ENCODE results near the gene ABTB2. TPM values are rescaled to one million over a fixed set of nuclear protein-coding genes. Genes with fewer than 3 reads are reported as not detected.

ABTB2 gene
- total and polyA plus RNA-seq, 2 experiments from 2014 or later = 12.4 to 14.3 TPM

DNA sequence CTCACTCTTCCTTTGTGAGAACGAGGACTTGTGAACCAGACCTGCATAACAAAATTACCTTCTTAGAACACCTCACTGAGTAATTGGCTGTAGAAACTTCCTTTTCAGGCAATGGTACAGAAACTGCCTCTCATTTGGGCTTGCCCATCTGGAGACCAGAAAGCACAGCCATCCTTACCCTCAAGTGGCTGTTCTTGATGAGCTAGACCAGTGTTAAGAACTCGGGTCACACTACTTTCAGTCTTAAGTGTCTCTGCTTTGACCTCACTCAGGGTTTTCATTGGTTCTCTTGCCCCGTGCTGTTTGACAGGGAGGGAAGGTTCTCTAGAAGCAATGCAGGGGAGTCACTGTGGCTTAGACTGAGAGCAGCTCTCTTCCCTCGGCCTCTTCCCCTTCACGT lies 223.0 kb downstream of the ABTB2 start:
- 96% methylated on average over 5 of the region's 5 CpGs for WGBS (ENCODE audit: low lambda C conversion rate, missing lambda C conversion rate)
- H3K79me2 ChIP-seq = no peaks in the 10 kb centered on the region
- TF ChIP-seq CTCF (IDR thresholded peaks at IDR 0.05; ENCODE audit: poor library complexity) (no peak), EZH2phosphoT487 (IDR thresholded peaks at IDR 0.05; ENCODE audit: low read depth, severe bottlenecking, unreplicated experiment) (no peak), EZH2 (IDR thresholded peaks at IDR 0.05; ENCODE audit: borderline replicate concordance) (no peak)
- H3K4me2 ChIP-seq = no peak overlapping the region
- no peaks in the 10 kb centered on the region for H3K27me3 ChIP-seq
- no peaks in the 10 kb centered on the region for H3K9me3 ChIP-seq (ENCODE audit: low read depth)
- H3K36me3 ChIP-seq (replicated peaks; ENCODE audit: insufficient read depth, low read depth) = no peaks in the 10 kb centered on the region
- H3K4me1 ChIP-seq (ENCODE audit: insufficient read depth) = no peaks in the 10 kb centered on the region
- no peaks in the 10 kb centered on the region for H4K20me1 ChIP-seq (ENCODE audit: insufficient read depth, poor library complexity, severe bottlenecking)
- H3K27ac ChIP-seq = no peak overlapping the region
- H2AFZ ChIP-seq = no peak overlapping the region
- no peak for DNase-seq (ENCODE audit: low spot score)
- no peak overlapping the region for H3K4me3 ChIP-seq
- no peaks in the 10 kb centered on the region for H3K9me2 ChIP-seq (replicated peaks; ENCODE audit: insufficient read depth)

GRCh38 chr11:34132261-34132965 lies 225.4 kb downstream of the ABTB2 start:
- Histone ChIP-seq H3K9me2 (replicated peaks; ENCODE audit: insufficient read depth) (no peaks in the 10 kb centered on the region), H3K27ac (no peak overlapping the region), H3K4me2 (no peak overlapping the region), H3K79me2 (no peaks in the 10 kb centered on the region), H3K27me3 (no peaks in the 10 kb centered on the region), H2AFZ (no peak overlapping the region), H3K4me3 (no peak overlapping the region), H3K9me3 (ENCODE audit: low read depth) (no peaks in the 10 kb centered on the region), H3K36me3 (replicated peaks; ENCODE audit: insufficient read depth, low read depth) (peaks cover 6% of the 10 kb centered on the region), H4K20me1 (ENCODE audit: insufficient read depth, poor library complexity, severe bottlenecking) (no peaks in the 10 kb centered on the region), H3K4me1 (ENCODE audit: insufficient read depth) (no peaks in the 10 kb centered on the region)
- TF ChIP-seq CTCF (IDR thresholded peaks at IDR 0.05; ENCODE audit: poor library complexity) (no peak), EZH2phosphoT487 (IDR thresholded peaks at IDR 0.05; ENCODE audit: low read depth, severe bottlenecking, unreplicated experiment) (no peak), EZH2 (IDR thresholded peaks at IDR 0.05; ENCODE audit: borderline replicate concordance) (no peak)
- WGBS (ENCODE audit: low lambda C conversion rate, missing lambda C conversion rate) = 90% methylated on average over 4 of the region's 4 CpGs
- no peak for DNase-seq (ENCODE audit: low spot score)

- Histone ChIP-seq H3K9me2 (replicated peaks; ENCODE audit: insufficient read depth) (no peaks in the 10 kb centered on the region), H3K27ac (no peak overlapping the region), H3K27me3 (no peaks in the 10 kb centered on the region), H3K9me3 (ENCODE audit: low read depth) (no peaks in the 10 kb centered on the region), H3K4me2 (no peak overlapping the region), H3K4me3 (no peak overlapping the region), H4K20me1 (ENCODE audit: insufficient read depth, poor library complexity, severe bottlenecking) (no peaks in the 10 kb centered on the region), H2AFZ (no peak overlapping the region), H3K4me1 (ENCODE audit: insufficient read depth) (peaks cover 3% of the 10 kb centered on the region), H3K36me3 (replicated peaks; ENCODE audit: insufficient read depth, low read depth) (peaks cover 6% of the 10 kb centered on the region), H3K79me2 (no peaks in the 10 kb centered on the region)
- 97% methylated on average over 3 of the region's 3 CpGs for WGBS (ENCODE audit: low lambda C conversion rate, missing lambda C conversion rate)
- TF ChIP-seq EZH2 (IDR thresholded peaks at IDR 0.05; ENCODE audit: borderline replicate concordance) (no peak), EZH2phosphoT487 (IDR thresholded peaks at IDR 0.05; ENCODE audit: low read depth, severe bottlenecking, unreplicated experiment) (no peak), CTCF (IDR thresholded peaks at IDR 0.05; ENCODE audit: poor library complexity) (no peak)
- no peak for DNase-seq (ENCODE audit: low spot score)
Measured at GRCh38 chr11:34128824-34129223, 229.0 kb downstream of the ABTB2 start.
